Measurements from ENCODE around the gene TNFSF15.

The TNFSF15 gene

GRCh38 chr9:114824110-114824509 lies 18.3 kb upstream of the TNFSF15 start:
- DNase-seq, result no peak

GRCh38 chr9:114823441-114823840 lies 17.6 kb upstream of the TNFSF15 start:
- no peak for DNase-seq

- DNase-seq, result no peak
Measured at GRCh38 chr9:114822708-114823107, 16.9 kb upstream of the TNFSF15 start.

- no peak for DNase-seq
Measured at GRCh38 chr9:114820776-114821501, 15.1 kb upstream of the TNFSF15 start.

- DNase-seq, result no peak
Measured at GRCh38 chr9:114818178-114818577, 12.3 kb upstream of the TNFSF15 start.

GRCh38 chr9:114813717-114814418 lies 8.0 kb upstream of the TNFSF15 start:
- DNase-seq, result no peak

- no peak for DNase-seq
Measured at GRCh38 chr9:114811966-114812636, 6.3 kb upstream of the TNFSF15 start.

- DNase-seq, result no peak
Measured at GRCh38 chr9:114811301-114811700, 5.5 kb upstream of the TNFSF15 start.

GRCh38 chr9:114810614-114811013 lies 4.8 kb upstream of the TNFSF15 start:
- no peak for DNase-seq

GRCh38 chr9:114806526-114806900 lies 674 bp upstream of the TNFSF15 start:
- no peak for DNase-seq

- no peak for DNase-seq
Measured at GRCh38 chr9:114804505-114804904, 1.3 kb downstream of the TNFSF15 start.

- no peak for DNase-seq
Measured at GRCh38 chr9:114803479-114804265, 2.2 kb downstream of the TNFSF15 start.

GRCh38 chr9:114799925-114800324 lies 5.9 kb downstream of the TNFSF15 start:
- DNase-seq, result no peak

- DNase-seq, result no peak
Measured at GRCh38 chr9:114799441-114799840, 6.4 kb downstream of the TNFSF15 start.

GRCh38 chr9:114798780-114799427 lies 6.9 kb downstream of the TNFSF15 start:
- DNase-seq, result no peak

- no peak for DNase-seq
Measured at GRCh38 chr9:114798101-114798500, 7.7 kb downstream of the TNFSF15 start.

- no peak for DNase-seq
Measured at GRCh38 chr9:114792396-114792795, 13.4 kb downstream of the TNFSF15 start.

GRCh38 chr9:114791736-114792135 lies 14.1 kb downstream of the TNFSF15 start:
- DNase-seq, result no peak

GRCh38 chr9:114791312-114791711 lies 14.5 kb downstream of the TNFSF15 start:
- no peak for DNase-seq

- no peak for DNase-seq
Measured at GRCh38 chr9:114790521-114790920, 15.3 kb downstream of the TNFSF15 start.

- DNase-seq, result no peak
Measured at GRCh38 chr9:114789006-114789405, 16.8 kb downstream of the TNFSF15 start.

- DNase-seq, result no peak
Measured at GRCh38 chr9:114787781-114788498, 17.9 kb downstream of the TNFSF15 start.
